HG02642 (cell line): ENCODE data around the gene PRKCD.

ENCODE experiments used
- ATAC-seq: cut with Tn5 transposase; IDR thresholded peaks from one replicate; pipeline ENCODE4 v1.9.1; 2021; ENCODE audit warnings: mild to moderate bottlenecking; ENCODE audit not compliant: unreplicated experiment, poor library complexity

The PRKCD gene

GRCh38 chr3:53154881-53155285, 6.1 kb upstream of the PRKCD start:
- ATAC-seq = no peak

GRCh38 chr3:53155760-53156159, 5.2 kb upstream of the PRKCD start:
- no peak for ATAC-seq

GRCh38 chr3:53156368-53156834, 4.6 kb upstream of the PRKCD start:
- no peak for ATAC-seq

GRCh38 chr3:53157974-53158580, 2.9 kb upstream of the PRKCD start:
- ATAC-seq = no peak

GRCh38 chr3:53158765-53159155, 2.2 kb upstream of the PRKCD start:
- no peak for ATAC-seq

- no peak for ATAC-seq
Measured at GRCh38 chr3:53159156-53160060, 1.6 kb upstream of the PRKCD start.

GRCh38 chr3:53160061-53160659, 849 bp upstream of the PRKCD start:
- ATAC-seq = no peak

- ATAC-seq = no peak
Measured at GRCh38 chr3:53161450-53161819, 426 bp downstream of the PRKCD start.

- ATAC-seq = peak; percentile 32
Measured at GRCh38 chr3:53161820-53162671, 1.0 kb downstream of the PRKCD start.

- no peak for ATAC-seq
Measured at GRCh38 chr3:53162672-53163443, 1.8 kb downstream of the PRKCD start.

- no peak for ATAC-seq
Measured at GRCh38 chr3:53163444-53164387, 2.7 kb downstream of the PRKCD start.

- ATAC-seq = no peak
Measured at GRCh38 chr3:53164911-53165310, 3.9 kb downstream of the PRKCD start.

GRCh38 chr3:53166206-53166605, 5.2 kb downstream of the PRKCD start:
- ATAC-seq = no peak

- no peak for ATAC-seq
Measured at GRCh38 chr3:53166781-53167291, 5.8 kb downstream of the PRKCD start.

- peak; percentile 18 for ATAC-seq
Measured at GRCh38 chr3:53167418-53168174, 6.6 kb downstream of the PRKCD start.

- ATAC-seq = no peak
Measured at GRCh38 chr3:53168175-53168923, 7.3 kb downstream of the PRKCD start.
